Heart left ventricle (tissue), 13 donors: ENCODE results near the gene VILL.

Experiments
- CTCF ChIP-seq, 12 donors: fragments of 200-600 bp; sonication (generic) in 4 of 12; IDR thresholded peaks; one replicate each; pipeline versions ENCODE4 v1.5.0 to v1.8.0; 2018 to 2022; ENCODE audit warnings: antibody characterized with exemption in 12 of 12, mild to moderate bottlenecking in 5 of 12
- POLR2A ChIP-seq, 2 donors: fragments of 450-650 bp; IDR thresholded peaks; one replicate each; pipeline ENCODE4 v1.6.1; 2017; ENCODE audit warnings: antibody characterized with exemption in 2 of 2, mild to moderate bottlenecking in 2 of 2, moderate library complexity in 2 of 2
- donor health status: ischemic (EF 13 %, LVEDD 7.1; RV severe dilation, severe dysfunction).
- donor health status: DM: no; HTN: yes; CAD: no.
- donor health status: DM: no; HTN: no; CAD: no.
- donor health status: ischemic (EF 25% LVEDD 6.9; RV normal size, moderate dysfunction).
- donor health status: ischemic (EF 25% LVEDD 5.7; RV mildly dilated, moderate dysfunction).
- donor health status: ischemic (EF 35%, LVEDD 5.7; RV mildly dilated, moderate dysfunction).
- donor health status: nonischemic (EF 11% LVEDD 7.7; RV severe dilation, severe dysfunction).
- donor health status: DM: yes; HTN: yes; CAD: no.
- donor health status: PGD.
- donor health status: ischemic (EF 29% LVEDD 5.4; RV normal size, mild dysfunction).
- donor health status: nonischemic (EF 23%, LVEDD 6.1; RV moderate dilation, normal function).

- no peak for TF ChIP-seq CTCF (IDR thresholded peaks at IDR 0.05)
- no peak for TF ChIP-seq POLR2A (IDR thresholded peaks at IDR 0.05)
Observed at GRCh38 chr3:37964146-37964545, 26.4 kb upstream of the VILL start.
